GM19240 (cell line): ENCODE results near the gene CETN1.

Source experiments
- DNase-seq: peaks from one replicate; pipeline ENCODE4 v3.0.0; 2011; ENCODE audit warnings: low spot score; ENCODE audit not compliant: insufficient read length

CETN1 gene

DNA sequence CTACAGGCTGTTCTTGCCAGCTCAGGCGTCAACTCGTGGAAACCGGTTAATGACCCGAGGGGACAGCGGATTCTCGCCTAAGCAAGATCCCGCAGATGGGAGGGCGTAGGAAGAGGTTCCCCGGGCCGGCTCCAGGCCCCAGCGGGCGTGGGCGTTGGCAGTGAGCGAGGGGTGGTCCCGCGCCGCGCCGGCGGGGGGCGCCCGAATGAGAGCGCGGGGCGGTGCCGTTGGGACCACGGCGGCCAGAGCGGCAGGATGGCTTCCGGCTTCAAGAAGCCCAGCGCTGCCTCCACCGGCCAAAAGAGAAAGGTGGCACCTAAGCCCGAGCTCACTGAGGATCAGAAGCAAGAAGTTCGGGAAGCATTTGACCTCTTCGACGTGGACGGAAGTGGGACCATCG is at the start of gene CETN1:
Gene CETN1, plus strand, starts transcription at position 227 of the 400 bp plus-strand sequence. Its CDS starts 29 bp downstream, at position 256.
- no peak for DNase-seq

DNA sequence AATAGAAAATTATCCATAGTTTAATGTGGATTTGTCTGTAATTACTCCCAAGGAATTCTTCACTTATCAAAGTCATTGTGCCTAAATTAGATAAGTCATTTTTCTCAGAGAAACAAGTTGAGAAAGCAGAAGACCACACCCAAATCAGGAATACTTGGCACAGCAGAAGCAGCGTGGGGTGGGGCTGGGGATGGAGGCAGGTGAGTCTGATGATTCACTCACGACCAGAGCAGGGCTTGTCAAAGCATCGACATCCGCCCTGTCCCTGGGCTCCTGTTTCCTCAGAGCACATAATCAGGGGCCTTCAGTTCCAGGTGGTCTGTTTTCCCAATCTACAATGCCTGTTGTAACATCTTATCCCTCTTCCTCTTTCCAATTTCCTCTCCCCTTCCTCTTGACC is 48.2 kb upstream of the CETN1 start:
- no peak for DNase-seq

DNA sequence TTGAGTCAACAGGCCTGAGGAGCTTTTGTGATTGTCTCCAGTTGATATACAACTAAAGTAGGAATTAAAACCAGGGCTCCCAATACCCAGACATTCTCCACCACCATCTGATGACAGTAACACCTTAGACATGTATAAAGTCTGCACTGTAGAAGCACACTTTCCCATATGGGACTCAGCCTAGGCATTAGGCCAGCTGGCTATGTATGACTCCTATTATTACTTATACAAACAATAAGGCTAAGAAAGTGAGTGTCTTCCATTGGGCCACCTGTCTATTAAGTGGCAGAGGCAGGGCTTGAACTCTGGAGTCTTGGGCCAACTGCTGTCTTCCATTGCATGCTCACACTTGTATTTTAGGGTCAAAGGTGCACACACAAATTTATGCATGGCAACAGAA is 47.5 kb upstream of the CETN1 start:
- no peak for DNase-seq

GRCh38 chr18:533995-534601 is 46.1 kb upstream of the CETN1 start:
- no peak for DNase-seq

GRCh38 chr18:543447-544078 is 36.6 kb upstream of the CETN1 start:
- no peak for DNase-seq

GRCh38 chr18:549967-550366 is 30.2 kb upstream of the CETN1 start:
- no peak for DNase-seq

DNA sequence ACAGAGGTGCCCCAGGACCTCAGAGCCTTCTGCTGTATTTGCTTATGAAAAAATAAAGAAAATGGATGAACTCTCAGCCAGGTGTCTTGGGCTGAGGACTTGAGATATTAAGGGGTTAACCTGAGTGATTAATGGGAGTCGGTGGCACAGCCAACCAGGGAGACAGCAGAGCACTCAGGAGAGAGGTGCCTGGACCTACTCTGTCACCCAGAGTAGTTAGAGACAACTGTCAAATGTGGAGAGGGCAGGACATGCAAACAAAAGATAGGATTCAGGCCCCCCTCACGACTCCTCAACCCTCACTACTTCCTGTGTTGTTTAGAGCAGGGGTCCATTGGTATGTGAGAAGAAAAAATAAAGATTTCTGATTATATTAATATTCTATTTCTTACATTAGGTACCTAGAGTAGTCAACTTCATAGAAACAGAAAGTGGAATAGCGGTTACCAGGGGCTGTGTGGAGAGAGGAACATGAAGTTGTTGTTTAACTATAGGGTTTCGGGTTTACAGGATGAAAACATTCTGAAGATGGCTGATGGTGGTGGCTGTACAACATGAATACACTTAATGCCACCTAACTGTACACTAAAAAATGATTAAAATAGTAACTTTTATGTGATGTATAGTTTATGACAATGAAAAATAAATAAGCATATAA is 28.6 kb upstream of the CETN1 start:
- DNase-seq, result no peak

GRCh38 chr18:555705-556457 is 24.3 kb upstream of the CETN1 start:
- DNase-seq, result no peak

- no peak for DNase-seq
Measured at GRCh38 chr18:564708-565561, 15.2 kb upstream of the CETN1 start.

GRCh38 chr18:565562-566061 is 14.6 kb upstream of the CETN1 start:
- no peak for DNase-seq

DNA sequence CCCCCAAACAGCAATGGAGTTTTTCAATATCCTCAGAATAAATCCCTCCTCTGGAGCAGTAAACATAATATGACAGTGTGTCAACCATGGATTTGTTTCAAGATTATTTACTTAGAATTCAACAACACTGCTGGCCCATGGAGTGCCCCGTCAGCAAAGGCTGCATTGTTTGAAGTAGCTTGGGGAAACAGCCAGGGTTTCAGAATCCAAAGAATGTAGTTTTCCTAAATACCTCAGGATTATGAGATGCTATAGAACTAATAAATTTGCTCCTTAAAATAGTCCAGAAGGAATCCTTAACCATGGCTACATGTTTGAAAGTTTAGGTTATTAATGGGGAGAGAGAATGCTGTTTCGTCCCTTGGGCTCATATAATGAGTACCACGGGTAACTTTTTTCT is 13.1 kb upstream of the CETN1 start:
- no peak for DNase-seq

GRCh38 chr18:568731-569130 is 11.4 kb upstream of the CETN1 start:
- no peak for DNase-seq

- no peak for DNase-seq
Measured at GRCh38 chr18:570256-570655, 9.9 kb upstream of the CETN1 start.

DNA sequence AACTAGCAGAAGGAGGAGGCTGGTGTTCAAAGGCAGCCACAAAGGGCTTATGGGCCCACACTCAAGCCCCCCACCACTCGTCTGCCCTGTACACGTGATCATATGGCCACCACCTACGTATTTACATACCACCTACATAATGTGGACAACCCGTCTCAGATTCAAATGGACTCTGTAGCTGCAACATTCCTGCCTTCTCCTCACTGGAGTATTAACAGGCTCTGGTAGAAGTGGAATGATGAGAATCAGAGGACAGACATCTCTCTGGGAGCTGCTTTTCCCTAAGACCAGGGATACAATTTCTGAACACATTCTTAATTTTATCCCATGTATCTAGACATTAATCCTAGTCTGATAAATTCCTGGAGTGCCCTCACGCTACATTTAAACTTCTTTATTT is 9.5 kb upstream of the CETN1 start:
- no peak for DNase-seq

DNA sequence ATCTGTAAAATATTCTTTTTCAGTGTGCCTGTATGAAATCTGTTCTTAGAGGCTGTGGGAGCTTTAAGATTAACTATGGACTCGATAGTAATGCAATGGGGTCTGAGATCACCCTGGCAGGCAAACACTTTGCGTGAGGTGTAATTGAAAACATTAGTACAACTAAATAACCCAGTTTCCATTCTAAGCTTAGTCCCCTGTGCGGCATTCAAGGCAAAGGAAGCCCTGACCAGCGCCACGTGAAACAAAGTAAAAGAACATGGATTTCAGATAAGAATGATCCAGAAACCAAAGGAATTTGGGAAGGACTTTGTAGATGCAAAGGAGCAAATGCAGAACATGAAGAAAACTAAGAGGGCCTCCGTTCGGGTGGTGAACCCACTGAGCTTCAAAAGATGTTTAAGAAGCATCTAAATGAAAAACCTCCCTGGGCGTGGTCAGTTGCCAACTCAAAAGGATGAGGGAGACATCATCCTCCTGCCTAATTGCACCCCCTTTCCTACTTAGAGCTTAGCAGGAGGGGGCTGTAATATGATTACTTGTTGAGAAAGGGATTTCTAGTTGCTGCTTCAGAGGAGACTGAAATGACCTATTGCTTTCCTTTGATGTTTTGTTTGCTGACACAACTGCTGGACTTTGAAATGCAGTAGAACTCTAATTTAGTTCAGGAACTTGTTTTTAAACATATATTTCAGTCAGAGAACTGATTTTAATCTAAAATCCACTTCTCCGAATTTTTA is 7.9 kb upstream of the CETN1 start:
- no peak for DNase-seq

DNA sequence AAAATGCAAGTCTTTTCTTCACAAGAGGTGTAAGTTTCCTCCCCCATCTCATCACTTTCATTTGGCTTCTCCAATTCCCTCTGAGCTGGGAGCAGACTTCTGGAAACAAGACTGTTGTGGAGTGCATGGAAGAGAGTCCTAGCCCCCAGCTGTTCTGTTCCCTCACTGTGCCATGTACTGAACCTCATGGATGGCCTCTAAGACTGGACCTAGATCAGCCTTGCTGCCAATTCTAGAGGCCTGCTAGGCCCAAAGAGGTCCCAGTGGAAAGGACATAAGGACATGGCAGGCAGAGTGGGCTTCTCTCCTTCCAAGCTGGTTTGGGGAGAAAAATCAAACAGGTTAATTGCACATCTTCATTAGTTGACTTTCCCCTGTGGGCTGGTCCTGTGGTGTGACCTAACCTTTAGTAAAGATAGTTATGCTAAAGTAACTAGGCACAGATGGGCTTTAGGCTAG is 7.3 kb upstream of the CETN1 start:
- DNase-seq, result no peak

GRCh38 chr18:573385-573784 is 6.8 kb upstream of the CETN1 start:
- DNase-seq, result no peak

GRCh38 chr18:574149-574860 is 5.9 kb upstream of the CETN1 start:
- no peak for DNase-seq

GRCh38 chr18:574865-575645 is 5.1 kb upstream of the CETN1 start:
- DNase-seq, result no peak
